GM21717 (cell line): ENCODE measurements around the gene ZNF200.
"Not testable (repeated sequence)": the region's sequence is repeated elsewhere in the genome, so short reads cannot be mapped to it uniquely, and the experiment has no call there.

ENCODE experiments used
- ATAC-seq: cut with Tn5 transposase; IDR thresholded peaks from one replicate; pipeline ENCODE4 v1.9.1; 2021; ENCODE audit warnings: mild to moderate bottlenecking, moderate library complexity; ENCODE audit not compliant: unreplicated experiment

The ZNF200 gene

GRCh38 chr16:3254309-3254708 lies 19.4 kb upstream of the ZNF200 start:
- ATAC-seq, result no peak

GRCh38 chr16:3252967-3253366 lies 18.0 kb upstream of the ZNF200 start:
- ATAC-seq, result no peak

- no peak for ATAC-seq
These were observed 14.5 kb upstream of the ZNF200 start for GRCh38 chr16:3249451-3249850.

- ATAC-seq, result no peak
These were observed 14.1 kb upstream of the ZNF200 start for GRCh38 chr16:3249020-3249419.

- no peak for ATAC-seq
These were observed 13.6 kb upstream of the ZNF200 start for GRCh38 chr16:3248596-3248995.

GRCh38 chr16:3246876-3247275 lies 11.9 kb upstream of the ZNF200 start:
- no peak for ATAC-seq

GRCh38 chr16:3246002-3246401 lies 11.0 kb upstream of the ZNF200 start:
- ATAC-seq, result no peak

GRCh38 chr16:3243882-3244281 lies 8.9 kb upstream of the ZNF200 start:
- no peak for ATAC-seq

GRCh38 chr16:3242709-3243108 lies 7.8 kb upstream of the ZNF200 start:
- ATAC-seq, result no peak

GRCh38 chr16:3241761-3242160 lies 6.8 kb upstream of the ZNF200 start:
- ATAC-seq, result no peak

- no peak for ATAC-seq
These were observed 1.1 kb upstream of the ZNF200 start for GRCh38 chr16:3235856-3236669.

GRCh38 chr16:3234543-3234856 lies 458 bp downstream of the ZNF200 start:
- no peak for ATAC-seq

- no peak for ATAC-seq
These were observed 10.9 kb downstream of the ZNF200 start for GRCh38 chr16:3223913-3224515.

- ATAC-seq, result no peak
These were observed 14.1 kb downstream of the ZNF200 start for GRCh38 chr16:3220839-3221238.

GRCh38 chr16:3216263-3216640 lies 18.7 kb downstream of the ZNF200 start:
- ATAC-seq, result no peak

- ATAC-seq, result no peak
These were observed 19.2 kb downstream of the ZNF200 start for GRCh38 chr16:3215601-3216262.

GRCh38 chr16:3214904-3215600 lies 19.9 kb downstream of the ZNF200 start:
- ATAC-seq, result no peak

GRCh38 chr16:3212567-3212966 lies 22.4 kb downstream of the ZNF200 start:
- no peak for ATAC-seq

- ATAC-seq, result no peak
These were observed 23.0 kb downstream of the ZNF200 start for GRCh38 chr16:3212006-3212405.

- no peak for ATAC-seq
These were observed 27.6 kb downstream of the ZNF200 start for GRCh38 chr16:3207086-3207953.

GRCh38 chr16:3205939-3206338 lies 29.0 kb downstream of the ZNF200 start:
- not testable (repeated sequence) for ATAC-seq
